Measurements from ENCODE around the gene ASZ1.
"Not testable (repeated sequence)": the region's sequence is repeated elsewhere in the genome, so short reads cannot be mapped to it uniquely, and the experiment has no call there.

ASZ1 gene

GRCh38 chr7:117424090-117424829, 3.0 kb downstream of the ASZ1 start:
- TF ChIP-seq CTCF (conservative IDR thresholded peaks at IDR 0.05; ENCODE audit: control insufficient read depth, insufficient read depth, low read depth, low read length), result no peak
- no peak overlapping the region for H3K4me3 ChIP-seq (ENCODE audit: control insufficient read depth, low read depth, low read length)
- DNase-seq (ENCODE audit: low read depth), result no peak

- not testable (repeated sequence) for DNase-seq (ENCODE audit: low read depth); H3K4me3 ChIP-seq (ENCODE audit: control insufficient read depth, low read depth, low read length)
These were observed 12.7 kb downstream of the ASZ1 start for GRCh38 chr7:117414591-117414990.

- DNase-seq (ENCODE audit: low read depth), result no peak
- no peak overlapping the region for H3K4me3 ChIP-seq (ENCODE audit: control insufficient read depth, low read depth, low read length)
- TF ChIP-seq CTCF (conservative IDR thresholded peaks at IDR 0.05; ENCODE audit: control insufficient read depth, insufficient read depth, low read depth, low read length), result no peak
These were observed 14.2 kb downstream of the ASZ1 start for GRCh38 chr7:117412946-117413559.

- no peak for TF ChIP-seq CTCF (conservative IDR thresholded peaks at IDR 0.05; ENCODE audit: control insufficient read depth, insufficient read depth, low read depth, low read length)
- no peak overlapping the region for H3K4me3 ChIP-seq (ENCODE audit: control insufficient read depth, low read depth, low read length)
- no peak for DNase-seq (ENCODE audit: low read depth)
These were observed 14.9 kb downstream of the ASZ1 start for GRCh38 chr7:117412390-117412789.

- TF ChIP-seq CTCF (conservative IDR thresholded peaks at IDR 0.05; ENCODE audit: control insufficient read depth, insufficient read depth, low read depth, low read length), result no peak
- DNase-seq (ENCODE audit: low read depth), result no peak
- no peak overlapping the region for H3K4me3 ChIP-seq (ENCODE audit: control insufficient read depth, low read depth, low read length)
These were observed 15.8 kb downstream of the ASZ1 start for GRCh38 chr7:117411539-117411938.

GRCh38 chr7:117408831-117409230, 18.5 kb downstream of the ASZ1 start:
- H3K4me3 ChIP-seq (ENCODE audit: control insufficient read depth, low read depth, low read length), result no peak overlapping the region
- no peak for TF ChIP-seq CTCF (conservative IDR thresholded peaks at IDR 0.05; ENCODE audit: control insufficient read depth, insufficient read depth, low read depth, low read length)
- no peak for DNase-seq (ENCODE audit: low read depth)

GRCh38 chr7:117405519-117405918, 21.8 kb downstream of the ASZ1 start:
- H3K4me3 ChIP-seq (ENCODE audit: control insufficient read depth, low read depth, low read length), result no peak overlapping the region
- no peak for TF ChIP-seq CTCF (conservative IDR thresholded peaks at IDR 0.05; ENCODE audit: control insufficient read depth, insufficient read depth, low read depth, low read length)
- DNase-seq (ENCODE audit: low read depth), result no peak

All from fibroblast of mammary gland (primary cell).